ENCODE data around the gene MACROD2. TPM values are rescaled to one million over a fixed set of nuclear protein-coding genes. Genes with fewer than 3 reads are reported as not detected.

The MACROD2 gene
- total RNA-seq, 1 donor from 2014 or later = 1.6 TPM

- intact Hi-C loops (cut with DNase I) = no loop called here
Measured at GRCh38 chr20:14597206-14597715, 601.9 kb downstream of the MACROD2 start.

GRCh38 chr20:14599613-14600012, 604.3 kb downstream of the MACROD2 start:
- DNase-seq (ENCODE audit: low spot score) = no peak
- intact Hi-C loops (cut with DNase I) = no loop called here

More at GRCh38 chr20:14597206-14597715, 601.9 kb downstream of the MACROD2 start:
- DNase-seq (ENCODE audit: low spot score) = no peak

GRCh38 chr20:14600527-14600926, 605.2 kb downstream of the MACROD2 start:
- DNase-seq (ENCODE audit: low spot score) = no peak
- intact Hi-C loops (cut with DNase I) = no loop called here

GRCh38 chr20:14604143-14604542, 608.8 kb downstream of the MACROD2 start:
- intact Hi-C loops (cut with DNase I) = no loop called here

GRCh38 chr20:14609328-14610221, 614.3 kb downstream of the MACROD2 start:
- intact Hi-C loops (cut with DNase I) = no loop called here
- no peak for DNase-seq (ENCODE audit: low spot score)

More at GRCh38 chr20:14604143-14604542, 608.8 kb downstream of the MACROD2 start:
- DNase-seq (ENCODE audit: low spot score) = no peak

GRCh38 chr20:14611479-14611878, 616.2 kb downstream of the MACROD2 start:
- intact Hi-C loops (cut with DNase I) = no loop called here
- DNase-seq (ENCODE audit: low spot score) = no peak

GRCh38 chr20:14612391-14612790, 617.1 kb downstream of the MACROD2 start:
- intact Hi-C loops (cut with DNase I) = no loop called here
- DNase-seq (ENCODE audit: low spot score) = no peak

GRCh38 chr20:14616003-14616402, 620.7 kb downstream of the MACROD2 start:
- intact Hi-C loops (cut with DNase I) = no loop called here
- no peak for DNase-seq (ENCODE audit: low spot score)

- DNase-seq (ENCODE audit: low spot score) = no peak
- intact Hi-C loops (cut with DNase I) = no loop called here
Measured at GRCh38 chr20:14617123-14617522, 621.8 kb downstream of the MACROD2 start.

- no peak for DNase-seq (ENCODE audit: low spot score)
- intact Hi-C loops (cut with DNase I) = no loop called here
Measured at GRCh38 chr20:14619411-14619810, 624.1 kb downstream of the MACROD2 start.

- intact Hi-C loops (cut with DNase I) = no loop called here
- DNase-seq (ENCODE audit: low spot score) = no peak
Measured at GRCh38 chr20:14622796-14623195, 627.5 kb downstream of the MACROD2 start.

GRCh38 chr20:14631011-14631410, 635.7 kb downstream of the MACROD2 start:
- intact Hi-C loops (cut with DNase I) = no loop called here
- DNase-seq (ENCODE audit: low spot score) = no peak

GRCh38 chr20:14632906-14633305, 637.6 kb downstream of the MACROD2 start:
- DNase-seq (ENCODE audit: low spot score) = no peak
- intact Hi-C loops (cut with DNase I) = no loop called here

GRCh38 chr20:14633507-14633906, 638.2 kb downstream of the MACROD2 start:
- intact Hi-C loops (cut with DNase I) = no loop called here
- DNase-seq (ENCODE audit: low spot score) = no peak

- no peak for DNase-seq (ENCODE audit: low spot score)
- intact Hi-C loops (cut with DNase I) = no loop called here
Measured at GRCh38 chr20:14634665-14635064, 639.3 kb downstream of the MACROD2 start.

GRCh38 chr20:14637441-14637840, 642.1 kb downstream of the MACROD2 start:
- DNase-seq (ENCODE audit: low spot score) = no peak
- intact Hi-C loops (cut with DNase I) = no loop called here

GRCh38 chr20:14643146-14643545, 647.8 kb downstream of the MACROD2 start:
- intact Hi-C loops (cut with DNase I) = no loop called here
- DNase-seq (ENCODE audit: low spot score) = no peak

GRCh38 chr20:14643556-14643955, 648.2 kb downstream of the MACROD2 start:
- intact Hi-C loops (cut with DNase I) = no loop called here
- DNase-seq (ENCODE audit: low spot score) = no peak

GRCh38 chr20:14644306-14645097, 649.2 kb downstream of the MACROD2 start:
- intact Hi-C loops (cut with DNase I) = no loop called here
- no peak for DNase-seq (ENCODE audit: low spot score)

- intact Hi-C loops (cut with DNase I) = no loop called here
Measured at GRCh38 chr20:14647016-14647415, 651.7 kb downstream of the MACROD2 start.

More at GRCh38 chr20:14647016-14647415, 651.7 kb downstream of the MACROD2 start:
- DNase-seq (ENCODE audit: low spot score) = no peak
